ENCODE results near the gene ZNF787. TPM values are rescaled to one million over a fixed set of nuclear protein-coding genes. Genes with fewer than 3 reads are reported as not detected.

Gene ZNF787
- polyA plus RNA-seq: 2.8 TPM

DNA sequence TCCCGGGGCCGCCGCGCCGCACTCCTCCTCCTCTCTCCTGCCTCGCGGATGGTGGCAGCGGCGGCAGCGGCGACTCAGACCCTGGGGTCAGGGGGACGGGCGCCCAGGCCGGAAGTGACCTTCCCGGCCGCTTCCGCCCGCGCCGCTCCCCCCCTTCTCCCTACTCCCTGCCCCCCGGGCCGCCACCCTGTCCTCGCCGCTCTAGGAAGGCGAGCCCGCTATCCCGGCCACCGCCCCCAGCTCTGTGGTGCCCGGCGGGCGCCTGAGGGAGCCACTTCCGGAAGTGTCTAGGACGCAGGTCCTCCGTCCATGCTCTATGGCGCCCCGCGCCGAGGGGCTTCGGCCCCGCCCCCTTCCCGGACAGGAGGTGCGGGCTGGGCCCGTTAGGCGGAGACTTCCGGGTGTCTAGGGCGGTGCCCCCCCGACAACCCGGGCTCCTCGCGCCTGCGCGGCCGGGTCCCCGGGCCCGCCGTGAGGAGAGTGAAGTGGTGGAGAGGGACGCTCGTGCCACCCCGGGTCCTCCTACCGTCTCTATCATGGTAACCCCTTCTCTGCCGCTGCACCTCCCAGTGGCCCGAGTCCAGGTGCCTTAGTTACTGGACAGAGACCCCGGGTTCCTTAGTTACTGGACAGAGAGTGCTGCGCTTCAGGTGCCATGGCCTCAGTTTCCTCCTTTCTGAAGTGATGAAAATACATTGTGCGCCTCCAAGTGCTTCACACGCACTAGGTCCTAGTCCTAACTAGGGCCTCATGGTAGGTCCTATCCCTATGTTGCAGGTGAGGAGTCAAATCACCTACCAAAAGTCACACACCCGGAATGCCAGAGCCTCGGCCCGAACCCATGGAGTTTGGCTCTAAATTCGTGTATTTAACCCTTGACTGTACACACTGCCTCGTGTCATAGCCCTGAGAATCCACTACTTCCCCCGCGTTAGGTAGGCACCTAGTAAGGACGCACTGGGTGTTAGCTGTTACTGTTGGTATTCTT is at the start of gene ZNF787:
Gene ZNF787 (minus strand): TSS at position 116 of the 988 bp plus-strand sequence. CDS start 18,078 bp downstream, outside the sequence.
- Mint-ChIP-seq H3K9me3 (no peaks in the 10 kb centered on the region), H3K27me3 (no peaks in the 10 kb centered on the region), H3K36me3 (no peaks in the 10 kb centered on the region), H3K4me3 (peak within 1 kb of the TSS; percentile 90 to 98 (median 94)), H3K4me1 (peaks cover 13 to 27% (median 26%) of the 10 kb centered on the region in 3 donors), H3K27ac (peak within 1 kb of the TSS; percentile 97 to 98 (median 98))

DNA sequence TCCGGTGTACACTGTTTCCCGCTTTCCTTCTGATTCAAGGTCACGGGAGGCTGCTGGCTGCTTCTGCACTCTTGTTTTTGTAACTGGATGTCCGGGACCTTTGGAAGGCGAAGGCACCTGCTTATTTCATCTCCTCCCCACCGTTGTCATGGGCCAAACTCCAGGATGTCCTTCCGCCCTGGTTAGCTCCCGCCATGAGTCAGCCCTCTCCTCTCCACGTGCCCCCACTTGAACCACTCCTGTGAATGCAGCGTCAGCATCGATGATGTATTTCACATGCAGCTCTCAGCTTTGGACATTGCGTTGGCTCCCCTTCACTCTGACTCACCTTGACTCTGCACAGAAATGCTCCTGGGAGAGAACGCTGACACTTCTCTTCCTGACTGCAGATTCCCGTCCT is 49.2 kb upstream of the ZNF787 start:
- Mint-ChIP-seq H3K4me1 (peaks cover 0 to 3% (median 2%) of the 10 kb centered on the region in 3 donors), H3K36me3 (no peaks in the 10 kb centered on the region), H3K27me3 (peaks cover 9% of the 10 kb centered on the region), H3K4me3 (no peak overlapping the region), H3K27ac (no peak overlapping the region), H3K9me3 (no peaks in the 10 kb centered on the region)

DNA sequence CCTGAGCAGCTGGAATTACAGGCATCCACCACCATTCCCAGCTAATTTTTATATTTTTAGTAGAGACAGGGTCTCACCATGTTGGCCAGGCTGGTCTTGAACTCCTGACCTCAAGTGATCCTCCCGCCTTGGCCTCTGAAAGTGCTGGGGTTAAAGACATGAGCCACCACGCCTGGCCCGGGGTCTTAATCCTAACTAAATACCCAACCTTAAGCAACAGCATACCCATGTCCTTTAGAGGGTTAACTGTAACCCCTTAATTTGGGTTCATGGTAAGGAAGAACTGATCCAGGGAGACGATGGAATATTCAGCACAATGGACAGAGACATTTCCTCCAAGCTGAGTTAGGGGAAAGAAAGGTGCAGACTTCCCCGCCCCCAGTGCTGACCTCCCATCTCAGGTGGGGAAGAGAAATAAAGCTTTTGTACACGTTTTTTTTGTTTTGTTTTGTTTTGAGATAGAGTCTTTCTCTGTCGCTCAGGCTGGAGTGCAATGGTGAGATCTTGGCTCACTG is 46.0 kb upstream of the ZNF787 start:
- Mint-ChIP-seq H3K27ac (no peak overlapping the region), H3K27me3 (peaks cover 6% of the 10 kb centered on the region), H3K9me3 (no peaks in the 10 kb centered on the region), H3K4me3 (no peak overlapping the region), H3K36me3 (no peaks in the 10 kb centered on the region), H3K4me1 (peaks cover 0 to 2% (median 1%) of the 10 kb centered on the region in 3 donors)

DNA sequence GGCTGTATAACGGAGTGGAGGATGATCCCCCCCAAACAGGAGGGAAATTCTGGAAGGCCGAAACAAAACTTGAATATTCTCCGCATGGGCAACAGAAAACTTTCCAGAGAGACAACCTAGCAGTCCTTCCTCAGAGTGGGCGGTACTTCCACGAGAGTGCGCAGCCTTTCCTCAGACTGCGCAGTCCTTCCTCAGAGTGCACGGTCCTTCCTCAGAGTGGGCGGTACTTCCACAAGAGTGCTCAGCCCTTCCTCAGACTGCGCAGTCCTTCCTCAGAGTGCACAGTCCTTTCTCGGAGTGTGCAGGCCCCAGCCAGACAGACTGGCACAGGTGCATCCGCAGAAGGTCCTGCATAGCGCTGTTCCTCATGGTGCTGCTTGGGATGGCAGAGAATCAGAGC is 42.0 kb upstream of the ZNF787 start:
- Mint-ChIP-seq H3K4me1 (peaks cover 0 to 2% (median 0%) of the 10 kb centered on the region in 3 donors), H3K27me3 (no peaks in the 10 kb centered on the region), H3K36me3 (peaks cover 4% of the 10 kb centered on the region), H3K9me3 (peaks cover 0 to 3% (median 0%) of the 10 kb centered on the region in 3 donors), H3K4me3 (no peak overlapping the region), H3K27ac (no peak overlapping the region)

DNA sequence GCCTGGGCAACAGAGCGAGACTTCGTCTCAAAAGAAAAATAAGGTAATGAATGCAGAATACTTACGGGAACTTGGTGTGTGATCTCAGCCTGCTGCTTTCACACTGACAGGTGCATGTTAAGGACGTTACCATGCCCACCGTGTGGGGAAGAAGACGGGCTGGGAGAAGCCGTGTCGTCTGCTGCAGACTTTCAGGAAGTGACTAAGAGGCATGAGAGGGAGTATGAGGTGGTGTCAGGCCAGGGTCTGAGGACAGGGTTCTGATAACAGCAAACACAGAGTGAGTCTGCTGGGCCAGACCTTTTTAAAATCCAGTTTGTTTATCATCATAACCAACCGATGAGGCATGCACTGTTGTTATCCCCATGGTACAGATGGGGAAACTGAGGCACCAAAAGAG is 41.2 kb upstream of the ZNF787 start:
- H3K36me3 Mint-ChIP-seq: peaks cover 6% of the 10 kb centered on the region
- H3K4me1 Mint-ChIP-seq: peaks cover 0 to 2% (median 0%) of the 10 kb centered on the region in 3 donors
- H3K27me3 Mint-ChIP-seq: no peaks in the 10 kb centered on the region
- no peak overlapping the region for H3K27ac Mint-ChIP-seq
- peaks cover 0 to 3% (median 0%) of the 10 kb centered on the region in 3 donors for H3K9me3 Mint-ChIP-seq
- H3K4me3 Mint-ChIP-seq: no peak overlapping the region

DNA sequence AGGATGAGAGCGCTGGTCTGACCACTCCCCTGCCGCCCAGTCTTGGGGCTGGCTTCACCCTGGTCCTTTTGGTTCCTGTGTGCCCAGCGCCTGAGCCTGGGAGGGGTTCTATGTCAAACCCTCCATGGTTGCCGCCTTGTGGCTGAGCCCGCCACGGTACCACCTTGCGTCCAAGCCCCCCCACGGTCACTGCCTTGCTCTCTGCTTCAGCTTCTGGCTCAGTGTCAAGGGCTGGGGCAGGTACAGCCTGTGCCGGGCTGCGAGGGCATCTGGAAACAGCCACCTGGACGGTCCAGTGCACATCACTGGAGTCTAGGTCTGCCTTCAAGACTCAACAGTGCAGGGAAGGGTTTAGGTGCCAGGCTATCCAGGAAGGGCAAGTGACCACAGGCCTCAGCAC is 40.4 kb upstream of the ZNF787 start:
- no peak overlapping the region for H3K27ac Mint-ChIP-seq
- peaks cover 6% of the 10 kb centered on the region for H3K36me3 Mint-ChIP-seq
- H3K27me3 Mint-ChIP-seq: no peaks in the 10 kb centered on the region
- peaks cover 0 to 3% (median 0%) of the 10 kb centered on the region in 3 donors for H3K9me3 Mint-ChIP-seq
- H3K4me3 Mint-ChIP-seq: no peak overlapping the region
- peaks cover 0 to 2% (median 0%) of the 10 kb centered on the region in 3 donors for H3K4me1 Mint-ChIP-seq

DNA sequence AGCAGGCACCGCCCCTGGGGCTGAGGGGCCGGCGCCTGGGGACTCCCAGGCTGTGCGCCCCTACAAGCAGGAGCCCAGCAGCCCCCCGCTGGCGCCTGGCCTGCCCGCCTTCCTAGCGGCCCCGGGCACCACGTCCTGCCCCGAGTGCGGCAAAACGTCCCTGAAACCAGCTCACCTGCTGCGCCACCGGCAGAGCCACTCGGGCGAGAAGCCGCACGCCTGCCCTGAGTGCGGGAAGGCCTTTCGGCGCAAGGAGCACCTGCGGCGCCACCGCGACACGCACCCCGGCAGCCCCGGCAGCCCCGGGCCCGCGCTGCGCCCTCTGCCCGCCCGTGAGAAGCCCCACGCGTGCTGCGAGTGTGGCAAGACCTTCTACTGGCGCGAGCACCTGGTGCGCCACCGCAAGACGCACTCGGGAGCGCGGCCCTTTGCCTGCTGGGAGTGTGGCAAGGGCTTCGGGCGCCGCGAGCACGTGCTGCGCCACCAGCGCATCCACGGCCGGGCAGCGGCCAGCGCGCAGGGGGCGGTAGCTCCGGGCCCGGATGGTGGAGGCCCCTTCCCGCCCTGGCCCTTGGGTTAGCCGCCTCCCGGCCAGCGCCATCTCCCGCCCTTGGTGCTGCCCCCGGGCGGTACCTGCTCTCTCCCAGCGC is 38.7 kb upstream of the ZNF787 start:
- Mint-ChIP-seq H3K9me3 (peaks cover 0 to 3% (median 0%) of the 10 kb centered on the region in 3 donors), H3K36me3 (peaks cover 6% of the 10 kb centered on the region), H3K4me3 (no peak overlapping the region), H3K4me1 (peaks cover 0 to 4% (median 0%) of the 10 kb centered on the region in 3 donors), H3K27ac (no peak overlapping the region), H3K27me3 (no peaks in the 10 kb centered on the region)

DNA sequence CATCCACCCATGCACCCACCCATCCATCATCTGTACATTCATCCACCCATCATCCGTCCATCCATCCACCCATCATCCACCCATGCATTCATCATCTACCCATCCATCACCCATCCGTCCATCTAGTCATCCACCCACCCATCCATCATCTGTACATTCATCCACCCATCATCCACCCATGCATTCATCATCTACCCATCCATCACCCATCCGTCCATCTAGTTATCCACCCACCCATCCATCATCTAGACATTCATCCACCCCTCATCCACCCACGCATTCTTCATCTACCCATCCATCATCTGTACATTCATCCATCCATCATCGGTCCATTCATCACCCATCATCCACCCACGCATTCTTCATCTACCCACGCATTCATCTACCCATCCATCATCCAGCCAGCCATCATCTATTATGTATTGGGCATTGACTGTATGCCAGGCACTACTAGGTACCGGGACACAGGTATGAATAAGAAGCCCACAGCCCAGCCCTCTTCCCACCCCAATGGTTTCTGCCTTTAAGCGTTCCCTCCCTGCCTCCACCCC is 38.0 kb upstream of the ZNF787 start:
- H3K4me1 Mint-ChIP-seq: peaks cover 0 to 4% (median 0%) of the 10 kb centered on the region in 3 donors
- H3K4me3 Mint-ChIP-seq: no peak overlapping the region
- peaks cover 0 to 3% (median 0%) of the 10 kb centered on the region in 3 donors for H3K9me3 Mint-ChIP-seq
- H3K27me3 Mint-ChIP-seq: no peaks in the 10 kb centered on the region
- peaks cover 6% of the 10 kb centered on the region for H3K36me3 Mint-ChIP-seq
- H3K27ac Mint-ChIP-seq: no peak overlapping the region

DNA sequence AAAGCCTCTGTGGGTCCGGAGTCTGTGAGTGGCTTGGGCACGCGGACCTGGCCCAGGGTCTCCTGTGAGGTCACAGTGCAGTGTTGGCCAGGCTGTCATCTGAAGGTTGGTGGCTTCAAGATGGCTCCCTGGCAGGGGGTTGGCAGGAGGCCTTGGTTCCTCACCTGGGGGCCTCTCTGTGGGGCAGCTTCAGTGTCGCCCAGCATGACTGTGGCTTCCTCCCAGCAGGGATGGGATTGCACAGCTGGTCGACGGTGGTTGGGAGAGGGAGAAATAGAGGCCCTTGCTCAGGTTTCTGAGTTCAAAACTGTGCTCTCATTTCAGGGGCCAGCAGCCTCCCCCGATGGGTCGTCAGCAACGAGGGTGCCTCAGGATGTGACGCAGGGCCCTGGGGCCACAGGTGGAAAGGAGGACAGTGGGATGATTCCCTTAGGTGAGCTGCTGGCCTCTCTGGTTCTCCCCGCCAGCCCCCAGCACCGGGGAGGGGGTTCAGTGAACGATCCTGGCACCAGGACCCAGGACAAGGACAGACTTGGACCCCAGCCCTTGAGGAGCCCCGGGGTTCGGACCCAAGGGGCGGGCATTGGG is 37.2 kb upstream of the ZNF787 start:
- peak overlapping the region in 1 of 3 donors; percentile 43 for H3K27ac Mint-ChIP-seq
- peaks cover 0 to 4% (median 0%) of the 10 kb centered on the region in 3 donors for H3K4me1 Mint-ChIP-seq
- peaks cover 6% of the 10 kb centered on the region for H3K36me3 Mint-ChIP-seq
- peaks cover 0 to 3% (median 0%) of the 10 kb centered on the region in 3 donors for H3K9me3 Mint-ChIP-seq
- no peak overlapping the region for H3K4me3 Mint-ChIP-seq
- H3K27me3 Mint-ChIP-seq: no peaks in the 10 kb centered on the region

DNA sequence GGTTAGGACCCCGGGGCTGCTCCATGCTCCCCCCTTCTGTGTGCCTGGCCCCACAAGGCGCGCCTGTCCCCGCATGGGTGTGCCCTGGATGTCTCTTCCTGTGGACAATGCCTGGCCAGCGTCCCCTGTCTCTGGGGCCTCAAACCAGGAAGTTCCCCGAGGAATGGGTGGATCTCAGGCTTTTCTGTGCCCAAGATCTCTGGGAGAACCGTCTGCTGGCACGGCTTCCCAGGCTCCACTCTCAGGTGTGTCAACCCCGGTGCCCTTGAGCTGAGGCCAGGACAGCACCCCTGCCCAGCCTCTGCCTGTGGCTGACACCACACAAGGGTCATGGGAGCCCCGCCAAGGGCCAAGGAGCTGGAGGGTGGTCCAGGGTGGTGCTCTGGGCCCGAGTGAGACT is 35.7 kb upstream of the ZNF787 start:
- Mint-ChIP-seq H3K9me3 (peaks cover 0 to 3% (median 0%) of the 10 kb centered on the region in 3 donors), H3K4me1 (peaks cover 0 to 4% (median 3%) of the 10 kb centered on the region in 3 donors), H3K27me3 (no peaks in the 10 kb centered on the region), H3K27ac (no peak overlapping the region), H3K36me3 (peaks cover 6% of the 10 kb centered on the region), H3K4me3 (no peak overlapping the region)

DNA sequence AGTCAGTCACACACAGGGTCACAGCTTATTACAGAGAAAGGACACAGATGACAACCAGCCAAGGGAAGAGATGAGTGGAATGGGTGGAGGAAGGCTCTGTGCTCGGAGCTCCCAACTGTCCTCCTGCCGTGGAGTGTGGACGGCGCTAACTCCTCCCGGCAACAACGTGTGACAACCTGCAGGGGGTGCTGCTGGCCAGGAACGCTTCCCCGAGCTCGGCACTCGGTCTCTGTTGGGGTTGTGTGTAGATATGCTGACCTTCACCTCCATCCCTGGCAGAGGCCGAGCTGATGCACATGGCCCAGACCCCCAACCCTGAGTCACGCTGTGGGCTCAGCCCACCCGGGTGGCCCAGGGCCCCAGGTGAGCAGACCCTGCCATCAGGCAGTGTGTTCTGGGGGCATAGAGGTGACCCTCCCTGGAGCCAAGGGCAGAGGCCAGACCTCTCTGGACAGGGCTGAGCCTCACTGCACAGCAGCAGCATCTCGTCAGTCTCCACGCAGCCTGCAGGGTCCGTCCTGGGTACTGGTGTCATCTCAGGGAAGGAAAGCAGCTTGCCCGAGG is 34.1 kb upstream of the ZNF787 start:
- H3K27me3 Mint-ChIP-seq: no peaks in the 10 kb centered on the region

DNA sequence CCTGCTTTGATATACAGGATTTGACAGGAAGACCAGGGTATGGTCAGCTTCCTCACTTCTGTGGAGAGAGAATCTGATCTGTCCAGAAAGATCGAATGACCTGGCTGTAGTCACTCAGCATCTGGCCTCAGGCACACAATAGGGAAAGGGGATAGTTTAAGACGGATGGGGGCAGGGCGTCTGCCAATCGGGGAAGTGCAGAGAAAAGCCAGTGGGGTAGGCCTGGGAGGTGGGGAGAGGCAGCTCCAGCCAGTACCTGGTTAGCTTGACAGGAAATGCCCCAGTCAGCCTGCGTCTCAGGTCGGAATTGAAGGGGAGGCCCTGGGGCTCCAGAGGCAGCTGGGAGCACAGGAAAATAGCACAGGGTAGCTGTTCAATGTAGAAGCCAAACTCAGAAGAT is 32.4 kb upstream of the ZNF787 start:
- peaks cover 0 to 3% (median 2%) of the 10 kb centered on the region in 3 donors for H3K4me1 Mint-ChIP-seq
- peaks cover 0 to 4% (median 0%) of the 10 kb centered on the region in 3 donors for H3K9me3 Mint-ChIP-seq
- peaks cover 3% of the 10 kb centered on the region for H3K36me3 Mint-ChIP-seq
- H3K4me3 Mint-ChIP-seq: no peak overlapping the region
- no peaks in the 10 kb centered on the region for H3K27me3 Mint-ChIP-seq
- H3K27ac Mint-ChIP-seq: no peak overlapping the region

More for the DNA sequence above, 34.1 kb upstream of the ZNF787 start:
- no peak overlapping the region for H3K27ac Mint-ChIP-seq
- H3K36me3 Mint-ChIP-seq: peaks cover 6% of the 10 kb centered on the region
- peaks cover 0 to 4% (median 3%) of the 10 kb centered on the region in 3 donors for H3K4me1 Mint-ChIP-seq
- no peak overlapping the region for H3K4me3 Mint-ChIP-seq
- H3K9me3 Mint-ChIP-seq: peaks cover 0 to 3% (median 0%) of the 10 kb centered on the region in 3 donors

DNA sequence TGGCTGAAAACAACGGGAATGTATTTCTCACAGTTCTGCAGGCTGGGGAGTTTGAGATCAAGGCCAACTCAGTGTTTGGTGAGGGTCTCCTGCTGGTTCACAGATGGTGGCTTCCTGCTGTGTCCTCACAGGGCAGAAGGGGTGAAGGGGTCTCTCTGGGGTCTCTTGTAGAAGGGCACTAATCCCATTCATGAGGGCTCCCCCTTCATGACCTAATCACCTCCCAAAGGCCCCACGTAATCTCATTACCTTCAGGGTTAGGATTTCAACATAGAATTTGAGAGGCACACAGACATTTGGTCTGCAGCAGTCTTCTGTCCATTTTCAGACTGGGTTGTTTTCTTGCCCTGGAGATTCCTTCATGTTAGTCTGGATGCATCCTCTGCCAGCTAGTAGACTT is 31.5 kb upstream of the ZNF787 start:
- Mint-ChIP-seq H3K36me3 (peaks cover 3% of the 10 kb centered on the region), H3K27me3 (no peaks in the 10 kb centered on the region), H3K4me1 (peaks cover 0 to 3% (median 2%) of the 10 kb centered on the region in 3 donors), H3K9me3 (peaks cover 0 to 4% (median 0%) of the 10 kb centered on the region in 3 donors), H3K27ac (no peak overlapping the region), H3K4me3 (no peak overlapping the region)

DNA sequence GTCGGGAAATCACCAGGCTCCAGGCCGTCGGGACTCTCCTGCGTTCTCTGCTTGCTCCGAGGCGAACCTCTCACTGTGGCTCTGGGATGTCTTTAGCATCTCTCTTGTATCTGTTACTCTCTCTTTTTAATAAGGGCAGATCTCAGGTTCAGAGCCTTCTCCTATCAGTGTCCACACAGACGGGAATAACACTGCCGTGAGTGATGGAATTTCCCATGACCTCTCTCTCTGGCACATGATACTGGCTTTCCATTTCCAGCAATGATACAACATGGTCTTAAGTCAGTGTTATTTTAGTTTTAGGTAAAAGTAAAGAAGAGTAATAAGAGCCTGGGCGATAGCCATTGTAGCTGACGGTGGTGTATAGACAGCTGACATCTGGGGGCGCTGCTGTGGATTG is 29.3 kb upstream of the ZNF787 start:
- Mint-ChIP-seq H3K27ac (no peak overlapping the region), H3K36me3 (peaks cover 1% of the 10 kb centered on the region), H3K27me3 (no peaks in the 10 kb centered on the region), H3K9me3 (peaks cover 0 to 4% (median 0%) of the 10 kb centered on the region in 3 donors), H3K4me3 (no peak overlapping the region), H3K4me1 (peaks cover 0 to 3% (median 2%) of the 10 kb centered on the region in 3 donors)
